Breast epithelium (tissue), 3 donors: Measurements from ENCODE around the gene CNKSR3.

Experiments used
- CTCF ChIP-seq, 3 donors: fragments of 450-650 bp; IDR thresholded peaks; one replicate each; pipeline ENCODE4 v1.5.1; 2016 to 2017; ENCODE audit warnings: antibody characterized with exemption in 3 of 3, mild to moderate bottlenecking in 3 of 3, moderate library complexity in 3 of 3
- POLR2A ChIP-seq: fragments of 450-650 bp; IDR thresholded peaks from one replicate; pipeline ENCODE4 v1.6.1; 2016; ENCODE audit warnings: antibody characterized with exemption, mild to moderate bottlenecking, moderate library complexity
- POLR2AphosphoS5 ChIP-seq, 3 donors: sonication (generic); formaldehyde crosslinking; IDR thresholded peaks; one replicate each; pipeline ENCODE4 v1.6.1; 2017; ENCODE audit warnings: antibody characterized with exemption in 3 of 3

- TF ChIP-seq CTCF (IDR thresholded peaks at IDR 0.05), result no peak
- no peak for TF ChIP-seq POLR2A
- TF ChIP-seq POLR2AphosphoS5 (IDR thresholded peaks at IDR 0.05), result no peak
These were observed 25.5 kb downstream of the CNKSR3 start for GRCh38 chr6:154484942-154485341.
